GM12873 (cell line): ENCODE measurements around the gene XPOT.

Source experiments
- CTCF ChIP-seq: IDR thresholded peaks from 2 replicates; pipeline ENCODE4 v1.5.1; 2012; ENCODE audit warnings: low read depth, mild to moderate bottlenecking, moderate library complexity, low read length, control low read depth; ENCODE audit not compliant: insufficient read depth; ENCODE audit errors: missing control alignments

Gene XPOT

GRCh38 chr12:64411427-64411826, 7.2 kb downstream of the XPOT start:
- TF ChIP-seq CTCF, result no peak

- no peak for TF ChIP-seq CTCF
Measured at GRCh38 chr12:64412459-64412858, 8.3 kb downstream of the XPOT start.

GRCh38 chr12:64413884-64414283, 9.7 kb downstream of the XPOT start:
- TF ChIP-seq CTCF, result no peak

- no peak for TF ChIP-seq CTCF
Measured at GRCh38 chr12:64418209-64418608, 14.0 kb downstream of the XPOT start.

GRCh38 chr12:64419696-64420095, 15.5 kb downstream of the XPOT start:
- no peak for TF ChIP-seq CTCF

- no peak for TF ChIP-seq CTCF
Measured at GRCh38 chr12:64427988-64428387, 23.8 kb downstream of the XPOT start.

- no peak for TF ChIP-seq CTCF
Measured at GRCh38 chr12:64428956-64429355, 24.8 kb downstream of the XPOT start.
